GM18870 (cell line): Measurements from ENCODE around the gene RND2.
"Not testable (repeated sequence)": the region's sequence is repeated elsewhere in the genome, so short reads cannot be mapped to it uniquely, and the experiment has no call there.

Experiments
- ATAC-seq: cut with Tn5 transposase; IDR thresholded peaks from one replicate; pipeline ENCODE4 v1.9.1; 2021; ENCODE audit warnings: moderate library complexity; ENCODE audit not compliant: unreplicated experiment

The RND2 gene

DNA sequence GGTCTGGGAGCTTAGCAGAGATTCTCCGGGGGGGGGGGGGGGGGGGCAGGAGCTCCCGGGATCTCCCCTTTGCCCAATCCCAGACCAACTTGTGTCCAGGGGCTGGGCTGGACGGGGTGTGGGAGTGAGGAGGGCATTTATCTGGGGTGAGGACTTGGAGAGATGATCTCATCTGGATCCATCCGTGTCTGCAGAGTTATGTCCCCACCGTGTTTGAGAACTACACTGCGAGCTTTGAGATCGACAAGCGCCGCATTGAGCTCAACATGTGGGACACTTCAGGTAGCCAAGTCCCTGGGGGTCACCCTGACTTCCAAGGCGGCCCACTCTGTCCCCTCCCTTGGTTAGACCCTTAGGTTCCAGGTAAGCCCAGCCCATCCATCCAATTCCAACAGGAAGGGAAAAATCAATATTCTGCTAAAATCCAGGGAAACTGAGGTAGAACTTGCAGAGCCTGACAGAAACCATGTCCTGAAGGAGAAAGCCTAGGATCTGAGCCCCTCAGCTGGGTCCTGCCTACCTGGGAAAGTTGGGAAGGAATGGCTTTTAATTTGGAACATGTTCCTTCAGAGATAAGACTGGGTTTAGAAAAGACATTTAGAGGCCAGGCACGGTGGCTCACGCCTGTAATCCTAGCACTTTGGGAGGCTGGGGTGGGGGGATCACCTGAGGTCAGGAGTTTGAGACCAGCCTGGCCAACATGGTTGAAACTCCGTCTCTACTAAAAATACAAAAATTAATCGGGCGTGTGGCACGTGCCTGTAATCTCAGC is 921 bp downstream of the RND2 start:
- ATAC-seq = no peak

DNA sequence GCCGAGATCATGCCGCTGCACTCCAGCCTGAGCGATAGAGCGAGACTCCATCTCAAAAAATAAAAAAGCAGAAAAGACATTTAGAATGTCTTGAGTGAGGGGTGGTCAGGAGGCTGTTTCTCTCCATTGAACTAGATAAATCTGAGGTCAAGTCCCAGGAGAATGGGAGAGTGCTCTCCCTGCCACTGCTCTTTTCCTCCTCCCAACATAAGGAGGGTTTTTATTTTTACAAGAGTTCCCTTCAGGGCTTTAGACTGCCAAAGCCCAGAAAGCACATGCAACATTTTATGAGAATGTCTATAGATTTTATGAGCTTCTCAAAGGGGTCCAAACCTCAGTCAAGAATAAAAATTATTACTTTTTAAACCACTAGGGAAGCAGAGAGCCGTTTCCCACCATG is 1.6 kb downstream of the RND2 start:
- ATAC-seq = no peak

DNA sequence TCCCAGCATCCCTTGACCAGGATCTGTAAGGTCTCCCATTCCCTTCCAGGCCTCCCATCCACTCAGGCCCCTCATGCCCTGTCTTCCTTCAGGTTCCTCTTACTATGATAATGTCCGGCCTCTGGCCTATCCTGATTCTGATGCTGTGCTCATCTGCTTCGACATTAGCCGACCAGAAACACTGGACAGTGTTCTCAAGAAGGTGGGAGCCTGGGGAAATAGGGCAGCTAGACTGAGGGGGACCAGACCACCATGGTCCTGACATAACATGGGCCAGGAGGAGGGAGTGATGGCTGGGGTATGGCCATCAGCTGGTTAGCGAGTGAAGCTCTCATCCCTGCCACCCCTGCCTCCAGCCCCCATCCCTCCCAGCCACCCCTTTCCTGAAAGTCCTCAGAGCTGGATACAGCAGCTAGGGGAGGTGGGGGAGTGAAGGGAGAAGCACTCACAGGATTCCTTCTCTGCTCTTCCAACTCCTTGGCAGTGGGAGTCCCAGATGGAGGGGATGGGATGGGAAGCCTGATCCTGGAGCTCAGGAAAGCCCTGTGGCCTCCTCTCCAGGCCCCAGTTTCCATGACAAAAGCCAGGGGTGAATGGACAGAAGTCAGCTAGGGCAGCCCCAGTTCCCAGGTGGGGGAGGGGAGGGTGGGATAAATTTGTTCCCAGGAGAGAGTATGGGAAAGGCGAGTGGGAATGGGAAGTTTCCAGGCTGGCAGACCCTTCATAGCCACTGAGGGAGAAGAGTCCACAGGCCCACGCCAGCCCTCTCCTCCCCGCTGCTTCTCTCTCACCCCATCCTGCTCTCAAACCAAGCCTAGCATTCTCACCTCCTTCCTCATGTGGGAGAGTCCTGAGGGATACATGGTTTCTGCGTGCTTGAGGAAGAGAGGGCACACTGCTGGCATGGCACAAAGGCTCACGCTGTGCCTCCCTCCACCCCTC is 2.3 kb downstream of the RND2 start:
- ATAC-seq = no peak

DNA sequence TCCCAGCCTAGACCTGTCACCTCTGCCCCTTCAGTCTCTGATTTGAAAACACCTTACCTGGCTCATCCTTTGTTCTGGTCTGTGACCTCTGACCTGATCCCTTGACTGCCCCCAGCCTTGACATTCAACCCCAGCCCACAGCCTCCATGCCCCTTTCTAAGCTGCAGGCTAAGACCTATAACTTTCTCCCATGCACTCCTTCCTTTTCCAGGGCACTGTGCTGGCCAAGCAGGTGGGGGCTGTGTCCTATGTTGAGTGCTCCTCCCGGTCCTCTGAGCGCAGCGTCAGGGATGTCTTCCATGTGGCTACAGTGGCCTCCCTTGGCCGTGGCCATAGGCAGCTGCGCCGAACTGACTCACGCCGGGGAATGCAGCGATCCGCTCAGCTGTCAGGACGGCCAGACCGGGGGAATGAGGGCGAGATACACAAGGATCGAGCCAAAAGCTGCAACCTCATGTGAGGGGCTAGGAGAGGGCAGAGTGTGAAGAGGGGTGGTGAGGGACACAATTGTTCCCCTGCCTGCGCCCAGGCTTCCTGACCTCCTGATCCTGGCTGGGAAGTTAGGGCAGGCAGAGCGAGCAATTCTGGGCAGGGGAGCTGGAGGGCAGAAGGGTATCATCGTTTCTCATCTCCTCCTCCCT is 3.3 kb downstream of the RND2 start:
- no peak for ATAC-seq

DNA sequence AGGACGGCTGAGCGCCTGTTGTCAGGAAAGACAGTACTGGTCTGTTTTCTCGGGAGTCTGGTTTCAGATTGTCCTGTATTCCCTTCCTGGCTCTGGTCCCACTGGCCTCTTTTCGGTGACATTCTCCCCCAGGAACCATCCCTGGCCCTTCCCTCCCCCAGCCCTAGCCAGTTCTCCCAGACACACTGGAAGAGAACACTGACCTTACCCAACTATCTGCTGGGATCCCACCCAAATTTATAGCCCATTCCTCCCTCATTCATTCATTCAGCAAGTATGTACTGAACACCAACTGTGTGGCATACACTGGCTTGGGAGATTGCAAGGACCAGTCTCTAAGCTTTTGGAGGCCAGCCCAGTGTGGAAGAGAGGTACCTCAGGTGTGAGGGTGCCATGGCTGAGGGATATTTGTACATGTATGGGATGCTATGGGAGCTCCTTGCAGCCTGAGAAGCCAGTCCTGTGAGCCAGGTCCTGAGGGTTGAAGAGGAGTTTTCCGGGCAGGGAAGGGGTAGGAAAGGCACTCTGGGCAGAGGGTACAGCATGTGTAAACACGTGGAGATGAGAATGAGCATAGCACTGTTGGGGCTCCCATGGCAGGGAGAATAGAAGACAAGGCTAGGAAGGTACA is 5.2 kb downstream of the RND2 start:
- ATAC-seq = no peak

DNA sequence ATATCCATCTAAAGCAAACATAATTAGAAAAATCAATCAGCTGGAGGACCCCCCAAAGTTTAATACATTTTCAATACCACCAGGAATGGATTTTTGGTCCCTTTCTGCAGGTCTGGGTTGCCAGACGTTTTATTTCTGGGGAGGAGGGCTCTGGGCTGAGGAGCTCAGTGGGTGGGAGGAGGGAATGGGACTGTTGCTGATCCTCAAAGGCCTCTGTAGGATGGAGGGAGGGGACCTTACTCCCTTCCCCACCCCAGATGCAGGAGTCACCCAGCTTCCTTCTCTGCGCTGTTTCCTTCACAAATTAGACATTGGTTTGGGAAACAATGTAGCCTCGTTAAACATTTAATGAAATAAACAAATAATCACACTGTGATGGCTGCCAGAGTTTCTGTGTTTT is 6.6 kb downstream of the RND2 start:
- no peak for ATAC-seq

DNA sequence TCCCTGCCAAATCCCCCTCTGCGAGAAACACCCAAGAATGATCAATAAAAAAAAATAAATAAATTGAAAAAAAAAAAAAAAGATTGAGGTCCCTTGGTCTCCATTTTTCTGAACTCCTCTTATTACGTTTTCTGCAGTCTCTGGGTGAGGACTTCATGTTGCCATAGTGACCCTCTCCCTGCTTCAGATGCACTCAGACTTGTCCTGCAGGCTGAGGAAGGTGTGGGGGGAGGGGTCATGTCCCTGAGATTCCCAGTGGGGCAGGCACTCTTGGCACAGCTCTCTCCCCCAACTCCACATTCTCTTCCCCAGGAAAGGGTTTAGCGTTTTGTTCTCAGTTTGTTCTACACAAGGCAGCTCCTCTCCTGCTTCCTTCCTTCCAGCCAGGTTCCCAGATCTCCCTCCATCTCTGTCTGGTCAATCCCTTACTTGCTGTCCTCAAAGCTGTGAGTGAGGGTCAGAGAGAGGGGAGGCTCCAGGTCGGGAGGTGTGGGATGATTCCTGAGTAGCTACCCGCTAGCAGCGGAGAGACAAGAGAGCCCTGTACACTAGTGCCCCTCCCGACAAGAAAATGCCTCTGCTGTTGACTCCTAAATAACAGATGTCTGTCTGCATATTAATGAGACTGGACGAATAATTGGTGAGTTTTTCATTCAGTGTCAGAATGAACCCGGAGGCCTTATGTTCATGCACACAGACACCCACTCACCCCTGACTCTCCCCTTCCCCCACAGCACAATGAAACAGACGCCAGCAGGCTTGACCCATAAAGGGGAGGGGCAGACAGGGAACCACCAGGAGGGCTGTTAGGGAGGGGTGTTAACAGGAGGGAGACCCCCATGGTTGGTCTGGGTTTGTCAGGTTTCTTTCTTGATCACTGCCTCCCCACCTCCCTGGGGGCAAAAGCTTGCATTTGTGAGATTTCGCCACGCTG is 9.2 kb downstream of the RND2 start:
- ATAC-seq = no peak

DNA sequence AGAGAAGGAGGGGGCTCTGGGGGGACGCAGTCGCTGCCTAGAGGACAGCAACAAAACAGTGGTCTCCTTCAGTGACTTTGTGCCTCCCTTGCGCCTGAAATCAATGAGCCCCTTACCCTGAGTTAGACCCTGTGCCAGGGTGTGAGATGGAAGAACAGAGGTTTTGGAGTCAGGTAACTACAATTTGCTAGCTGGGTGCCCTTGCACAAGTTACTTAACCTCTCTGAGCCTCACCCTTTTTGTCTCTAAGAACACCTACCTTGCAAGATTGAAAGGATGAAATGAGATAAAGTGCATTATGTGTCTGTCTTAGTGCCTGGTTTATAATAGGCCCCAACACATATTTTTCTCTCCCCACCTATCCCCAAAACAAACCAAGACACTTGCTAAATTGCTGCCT is 9.9 kb downstream of the RND2 start:
- ATAC-seq = no peak

DNA sequence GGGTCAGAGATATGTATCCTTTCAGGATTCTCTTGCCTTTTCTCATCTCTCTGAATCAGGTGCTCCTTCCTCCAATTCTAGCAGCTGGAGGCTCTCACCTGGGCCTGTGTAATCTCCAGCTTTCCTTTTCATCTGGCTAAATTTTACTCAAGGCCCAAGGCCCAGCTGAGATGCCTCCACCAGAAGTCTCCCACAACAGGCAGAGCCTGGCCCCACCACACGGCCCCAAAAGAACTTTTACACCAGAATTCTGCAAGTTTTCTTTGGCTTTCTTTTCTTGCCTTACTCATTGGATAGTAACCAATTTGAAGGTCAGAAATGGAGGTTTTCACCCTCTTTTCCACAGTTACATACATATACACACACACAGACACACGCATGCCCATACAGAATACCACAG is 14.6 kb downstream of the RND2 start:
- no peak for ATAC-seq

DNA sequence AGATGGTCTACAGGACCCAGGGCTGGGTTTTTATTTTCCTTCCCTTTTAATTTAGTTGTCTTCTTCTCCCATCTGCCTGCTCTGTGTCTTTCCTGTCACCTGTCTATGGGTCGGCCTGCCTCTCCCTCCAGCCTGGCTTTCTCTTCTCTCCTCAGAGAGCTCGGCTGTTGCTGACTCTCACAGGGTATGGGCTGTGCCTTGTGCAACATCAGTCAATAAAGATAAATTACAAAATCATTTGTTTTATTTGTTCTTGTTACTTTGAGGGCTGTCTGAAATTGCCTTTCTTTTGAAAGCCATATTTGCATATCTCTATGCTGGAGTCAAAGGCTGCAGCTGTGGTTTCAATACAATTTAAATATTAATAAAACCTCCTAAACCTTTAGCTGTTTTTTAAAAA is 15.6 kb downstream of the RND2 start:
- ATAC-seq = no peak

DNA sequence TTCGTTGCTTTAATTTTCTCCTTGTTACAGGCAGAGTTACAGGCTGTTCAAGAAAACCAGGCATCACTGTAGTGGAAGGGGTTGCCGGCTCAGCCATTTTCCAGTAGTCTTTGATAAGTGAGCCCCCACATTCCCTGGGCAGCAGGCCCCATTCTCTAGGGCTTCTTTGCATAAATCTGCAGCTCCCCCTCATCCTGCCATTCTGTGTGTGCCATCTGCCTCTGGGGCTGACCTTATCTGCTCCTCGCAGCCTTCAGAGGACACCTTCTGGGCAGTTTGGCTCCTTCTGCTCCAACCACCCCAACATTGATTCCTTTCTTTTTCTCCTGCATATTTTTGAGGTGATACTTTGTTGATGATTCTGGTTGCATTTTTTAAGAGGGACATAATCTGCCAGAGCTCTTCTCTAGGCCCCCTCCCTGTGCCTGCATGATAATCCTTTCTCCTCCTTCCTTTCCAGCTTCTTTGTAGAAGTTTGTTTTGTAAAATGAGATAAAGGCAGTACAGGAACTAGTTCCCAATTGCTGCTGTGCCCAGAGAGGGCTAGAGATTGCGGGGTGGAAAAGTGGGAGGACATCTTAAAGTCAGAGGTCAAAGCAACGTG is 17.1 kb downstream of the RND2 start:
- no peak for ATAC-seq

DNA sequence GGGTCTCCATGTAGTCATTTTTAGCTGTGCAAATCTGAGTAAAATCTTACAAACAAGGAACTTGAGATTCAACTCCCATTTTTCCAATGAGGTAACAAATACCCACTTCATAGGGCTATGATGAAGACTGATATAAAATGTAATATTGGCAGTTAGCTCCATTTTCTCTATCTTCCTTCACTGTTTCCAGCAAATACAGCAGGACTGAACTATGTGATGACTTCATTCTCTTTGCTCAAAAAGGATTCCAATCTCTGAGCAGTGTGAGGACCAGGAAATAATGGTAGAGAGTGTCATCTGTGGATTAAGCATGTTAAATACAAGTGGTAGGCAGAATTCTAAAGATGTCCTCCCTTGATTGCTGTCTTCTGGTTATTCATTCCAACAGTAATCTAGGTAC is 18.3 kb downstream of the RND2 start:
- no peak for ATAC-seq

DNA sequence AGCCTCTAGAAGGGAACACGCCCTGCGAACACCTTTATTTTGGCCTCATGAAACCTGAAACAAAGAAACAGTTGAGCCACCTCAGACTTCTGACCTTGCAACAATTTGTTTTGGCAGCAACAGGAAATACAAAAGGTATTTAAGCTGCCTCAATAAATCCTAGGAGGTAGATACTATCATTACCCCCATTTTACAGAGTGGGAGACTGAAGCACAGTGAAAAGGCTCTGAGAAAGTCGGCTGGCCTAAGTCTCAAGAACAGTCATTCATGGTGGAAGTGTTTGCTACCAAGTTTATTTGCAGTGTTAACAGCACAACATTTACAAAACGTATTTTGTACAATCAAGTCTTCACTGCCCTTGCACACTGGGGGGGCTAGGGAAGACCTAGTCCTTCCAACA is 19.0 kb downstream of the RND2 start:
- ATAC-seq = no peak

DNA sequence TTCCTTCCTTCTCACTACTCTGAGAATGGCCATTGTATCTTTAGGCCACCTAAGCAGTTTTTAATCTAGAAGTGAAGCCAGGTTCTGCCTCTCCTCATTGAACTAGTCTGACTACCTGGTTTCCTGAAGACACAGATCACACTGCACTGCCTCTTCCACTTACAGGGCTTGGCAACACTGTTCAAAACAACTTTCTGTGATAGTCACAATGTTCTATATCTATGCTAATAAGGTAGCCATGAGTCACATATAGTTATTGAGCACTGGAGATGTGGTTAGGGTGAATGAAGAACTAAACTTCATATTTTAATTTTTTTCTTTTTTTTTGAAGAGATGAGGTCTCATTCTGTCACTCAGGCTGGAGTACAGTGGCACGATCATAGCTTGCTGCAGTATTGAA is 26.9 kb downstream of the RND2 start:
- no peak for ATAC-seq

DNA sequence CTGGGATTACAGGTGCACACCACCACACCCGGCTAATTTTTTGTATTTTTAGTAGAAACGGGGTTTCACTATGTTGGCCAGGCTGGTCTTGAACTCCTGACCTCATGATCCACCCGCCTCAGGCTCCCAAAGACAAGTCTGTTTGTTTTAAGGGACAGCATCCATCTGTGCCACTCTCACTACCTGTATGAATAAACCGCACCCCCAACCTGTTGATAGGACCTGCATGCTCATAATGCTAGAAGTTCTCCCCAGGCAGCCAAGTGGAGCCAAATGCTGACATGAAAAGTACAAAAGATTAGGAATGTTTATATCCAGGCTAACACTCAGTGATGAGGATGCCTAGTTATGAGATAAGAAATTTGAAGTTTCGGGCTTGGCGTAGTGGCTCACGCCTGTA is 28.0 kb downstream of the RND2 start:
- not testable (repeated sequence) for ATAC-seq

DNA sequence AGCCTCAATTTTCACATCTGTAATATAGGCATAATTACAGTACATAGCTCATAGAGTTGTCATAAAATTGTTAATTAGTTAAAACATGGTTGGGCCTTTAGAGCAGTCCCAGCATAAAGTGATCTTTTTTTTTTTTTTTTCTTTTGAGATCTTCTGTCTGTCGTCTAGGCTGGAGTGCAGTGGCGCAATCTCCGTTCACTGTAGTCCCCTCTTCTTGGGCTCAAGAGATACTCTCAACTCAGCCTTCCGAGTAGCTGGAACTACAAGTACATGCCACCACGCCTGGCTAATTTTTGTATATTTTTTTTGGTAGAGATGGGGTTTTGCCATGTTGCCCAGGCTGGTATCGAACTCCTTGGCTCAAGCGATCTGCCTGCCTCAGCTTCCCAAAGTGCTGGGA is 31.0 kb downstream of the RND2 start:
- ATAC-seq = no peak

DNA sequence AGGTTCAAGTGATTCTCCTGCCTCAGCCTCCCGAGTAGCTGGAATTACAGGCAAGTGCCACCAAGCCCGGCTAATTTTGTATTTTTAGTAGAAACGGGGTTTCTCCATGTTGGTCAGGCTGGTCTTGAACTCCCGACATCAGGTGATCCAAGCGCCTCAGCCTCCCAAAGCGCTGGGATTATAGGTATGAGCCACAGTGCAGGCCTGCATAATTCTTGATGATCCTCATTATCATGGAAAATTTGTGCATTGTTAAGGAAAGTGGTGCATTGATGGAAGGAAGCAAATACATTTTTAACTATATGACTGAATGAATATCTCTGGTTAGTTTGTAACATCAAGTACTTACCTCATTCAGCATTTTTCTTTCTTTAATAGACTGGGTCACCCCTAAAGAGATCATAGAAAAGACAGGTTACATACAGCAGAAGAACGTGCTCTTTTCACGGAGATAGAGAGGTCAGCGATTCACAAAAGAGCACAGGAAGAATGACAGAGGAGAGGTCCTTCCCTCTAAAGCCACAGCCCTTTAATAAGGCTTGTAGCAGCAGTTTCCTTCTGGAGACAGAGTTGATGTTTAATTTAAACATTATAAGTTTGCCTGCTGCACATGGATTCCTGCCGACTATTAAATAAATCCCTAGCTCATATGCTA is 38.1 kb downstream of the RND2 start:
- ATAC-seq = no peak

DNA sequence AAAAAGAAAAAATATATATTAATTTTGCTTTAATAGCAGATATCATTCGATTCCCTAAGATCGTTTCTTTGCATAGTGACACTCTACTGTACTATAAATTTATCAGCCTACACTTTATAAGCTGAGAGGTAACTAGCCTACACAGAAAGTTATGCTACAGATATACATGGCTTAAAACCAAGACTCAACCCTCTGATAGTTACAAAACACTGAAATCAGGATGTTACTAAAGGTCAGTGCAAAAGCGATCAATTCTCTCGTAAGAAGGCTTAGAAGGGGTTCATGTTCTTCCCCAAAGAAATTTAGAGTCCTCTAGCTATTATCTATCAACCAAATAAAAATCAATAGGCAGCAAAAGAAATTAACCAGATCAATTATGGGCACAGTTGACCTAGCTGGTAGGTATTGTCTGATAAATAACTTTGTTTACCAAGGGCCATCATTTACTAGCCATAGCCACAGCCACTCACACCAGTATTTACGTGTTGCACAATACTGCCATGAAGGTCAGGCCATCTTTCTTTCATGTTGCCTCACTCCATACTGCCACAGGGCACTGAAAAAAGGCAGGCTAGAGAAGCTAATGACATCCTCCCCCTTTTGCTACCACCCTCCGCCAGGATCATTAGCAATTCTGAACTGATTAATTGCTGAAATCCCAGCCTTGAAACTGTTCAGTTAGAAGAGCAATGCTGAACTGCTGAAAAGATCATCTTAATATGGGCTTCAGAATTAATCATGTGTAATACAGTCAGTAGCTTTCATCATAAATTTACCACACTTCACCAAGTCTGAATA is 43.7 kb downstream of the RND2 start:
- ATAC-seq = no peak
